Measurements from ENCODE around the gene TBC1D21. TPM values are rescaled to one million over a fixed set of nuclear protein-coding genes. Genes with fewer than 3 reads are reported as not detected.

Gene TBC1D21
- total RNA-seq, 1 donor from 2014 or later = not detected

DNA sequence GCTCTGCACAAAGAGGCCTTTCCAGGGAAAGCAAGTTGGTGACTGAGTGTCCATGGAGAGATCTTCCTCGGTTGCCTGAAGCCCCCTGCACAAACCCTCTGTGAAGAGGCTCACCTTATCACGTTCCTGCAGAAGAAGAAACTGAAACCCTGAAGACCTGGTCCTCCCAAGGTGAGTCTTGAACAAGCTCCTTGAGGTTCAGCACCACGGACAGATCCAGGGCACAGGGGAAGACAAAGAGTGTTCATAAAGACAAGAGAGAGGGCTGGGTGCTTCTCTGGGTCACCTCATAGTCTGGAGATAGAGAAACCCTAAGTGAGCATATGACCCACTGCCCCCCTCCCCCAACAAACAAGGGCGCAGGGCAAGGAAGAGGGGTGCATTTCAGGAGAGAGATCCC, 21.7 kb upstream of the TBC1D21 start:
- Histone ChIP-seq H3K36me3 (no peaks in the 10 kb centered on the region), H3K4me3 (no peak overlapping the region), H3K79me2 (ENCODE audit: low read depth) (no peaks in the 10 kb centered on the region), H2AFZ (replicated peaks) (no peak overlapping the region), H3K27ac (no peak overlapping the region), H3K4me2 (no peak overlapping the region), H3K27me3 (no peaks in the 10 kb centered on the region), H3K4me1 (no peaks in the 10 kb centered on the region), H3K9ac (no peak overlapping the region), H3K9me3 (ENCODE audit: low read depth) (no peaks in the 10 kb centered on the region), H3F3A (ENCODE audit: low read depth) (no peaks in the 10 kb centered on the region), H4K20me1 (ENCODE audit: low read depth) (peaks cover 2% of the 10 kb centered on the region)
- Mint-ChIP-seq H3K27ac (no peak overlapping the region), H3K9me3 (no peaks in the 10 kb centered on the region), H3K27me3 (ENCODE audit: insufficient read depth, low read depth) (peaks cover 16% of the 10 kb centered on the region), H3K36me3 (no peaks in the 10 kb centered on the region), H3K4me3 (no peak overlapping the region), H3K4me1 (peaks cover 2% of the 10 kb centered on the region)
- TF ChIP-seq EZH2 (IDR thresholded peaks at IDR 0.05) (no peak), EZH2phosphoT487 (IDR thresholded peaks at IDR 0.05) (no peak)
- TF ChIP-seq, protein P1, sequence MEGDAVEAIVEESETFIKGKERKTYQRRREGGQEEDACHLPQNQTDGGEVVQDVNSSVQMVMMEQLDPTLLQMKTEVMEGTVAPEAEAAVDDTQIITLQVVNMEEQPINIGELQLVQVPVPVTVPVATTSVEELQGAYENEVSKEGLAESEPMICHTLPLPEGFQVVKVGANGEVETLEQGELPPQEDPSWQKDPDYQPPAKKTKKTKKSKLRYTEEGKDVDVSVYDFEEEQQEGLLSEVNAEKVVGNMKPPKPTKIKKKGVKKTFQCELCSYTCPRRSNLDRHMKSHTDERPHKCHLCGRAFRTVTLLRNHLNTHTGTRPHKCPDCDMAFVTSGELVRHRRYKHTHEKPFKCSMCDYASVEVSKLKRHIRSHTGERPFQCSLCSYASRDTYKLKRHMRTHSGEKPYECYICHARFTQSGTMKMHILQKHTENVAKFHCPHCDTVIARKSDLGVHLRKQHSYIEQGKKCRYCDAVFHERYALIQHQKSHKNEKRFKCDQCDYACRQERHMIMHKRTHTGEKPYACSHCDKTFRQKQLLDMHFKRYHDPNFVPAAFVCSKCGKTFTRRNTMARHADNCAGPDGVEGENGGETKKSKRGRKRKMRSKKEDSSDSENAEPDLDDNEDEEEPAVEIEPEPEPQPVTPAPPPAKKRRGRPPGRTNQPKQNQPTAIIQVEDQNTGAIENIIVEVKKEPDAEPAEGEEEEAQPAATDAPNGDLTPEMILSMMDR (IDR thresholded peaks at IDR 0.05) = no peak
- peak; percentile 91 for DNase-seq (ENCODE audit: low spot score)

DNA sequence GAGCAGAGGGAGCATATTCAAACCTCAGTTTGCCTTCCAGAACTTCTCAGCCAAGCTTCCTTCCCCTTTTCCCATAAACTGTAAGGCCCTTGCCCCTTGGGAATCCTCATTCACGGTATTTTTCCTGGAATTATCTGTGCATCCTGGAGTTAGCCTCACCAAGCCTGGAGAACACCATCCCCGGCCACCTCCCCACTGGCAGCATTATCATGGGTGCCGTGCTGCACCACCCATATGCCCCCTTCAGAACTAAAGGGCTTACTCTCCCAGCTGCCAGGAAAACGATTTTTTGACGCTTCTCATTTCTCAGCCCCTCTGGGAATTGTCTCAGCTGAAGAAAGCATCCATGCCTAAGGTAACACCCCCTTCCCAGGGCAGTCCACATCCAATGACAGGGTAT, 20.9 kb upstream of the TBC1D21 start:
- Histone ChIP-seq H3K27me3 (no peaks in the 10 kb centered on the region), H3K4me2 (no peak overlapping the region), H3F3A (ENCODE audit: low read depth) (no peaks in the 10 kb centered on the region), H3K79me2 (ENCODE audit: low read depth) (no peaks in the 10 kb centered on the region), H2AFZ (replicated peaks) (no peak overlapping the region), H3K27ac (no peak overlapping the region), H4K20me1 (ENCODE audit: low read depth) (peaks cover 2% of the 10 kb centered on the region), H3K4me1 (no peaks in the 10 kb centered on the region), H3K9ac (no peak overlapping the region), H3K9me3 (ENCODE audit: low read depth) (no peaks in the 10 kb centered on the region), H3K4me3 (no peak overlapping the region), H3K36me3 (no peaks in the 10 kb centered on the region)
- Mint-ChIP-seq H3K36me3 (no peaks in the 10 kb centered on the region), H3K4me3 (no peak overlapping the region), H3K27me3 (ENCODE audit: insufficient read depth, low read depth) (peaks cover 14% of the 10 kb centered on the region), H3K4me1 (peaks cover 2% of the 10 kb centered on the region), H3K27ac (no peak overlapping the region), H3K9me3 (no peaks in the 10 kb centered on the region)
- no peak for DNase-seq (ENCODE audit: low spot score)
- TF ChIP-seq, protein P1 (IDR thresholded peaks at IDR 0.05) = no peak
- TF ChIP-seq EZH2 (IDR thresholded peaks at IDR 0.05) (no peak), EZH2phosphoT487 (IDR thresholded peaks at IDR 0.05) (no peak)

DNA sequence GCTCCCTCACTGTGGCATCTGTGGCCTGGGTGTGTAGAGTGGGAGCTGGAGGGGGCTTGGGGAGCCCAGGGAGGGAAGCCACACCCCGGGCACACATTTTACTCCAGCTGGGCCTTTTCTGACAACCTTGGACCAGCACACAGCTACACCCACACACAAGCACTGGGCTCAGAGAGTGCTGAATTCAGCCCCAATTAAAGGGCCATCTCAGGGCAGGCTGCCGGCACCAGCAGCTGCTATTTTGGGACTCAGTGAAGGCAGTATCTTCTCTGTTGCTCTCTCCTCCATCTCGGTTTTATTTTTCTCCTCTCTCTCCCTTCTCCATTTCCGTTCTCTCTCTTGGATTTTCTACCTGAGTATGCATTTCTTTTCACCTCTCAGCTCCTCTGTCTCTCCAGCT, 19.1 kb upstream of the TBC1D21 start:
- H3K79me2 ChIP-seq (ENCODE audit: low read depth) = no peaks in the 10 kb centered on the region
- no peak overlapping the region for H3K4me2 ChIP-seq
- H3K36me3 ChIP-seq = no peaks in the 10 kb centered on the region
- H3K36me3 Mint-ChIP-seq = no peaks in the 10 kb centered on the region
- no peak overlapping the region for H3K4me3 Mint-ChIP-seq
- no peaks in the 10 kb centered on the region for H3K9me3 ChIP-seq (ENCODE audit: low read depth)
- peaks cover 2% of the 10 kb centered on the region for H4K20me1 ChIP-seq (ENCODE audit: low read depth)
- no peak overlapping the region for H3K27ac Mint-ChIP-seq
- no peaks in the 10 kb centered on the region for H3K27me3 ChIP-seq
- no peak overlapping the region for H3K4me3 ChIP-seq
- peaks cover 21% of the 10 kb centered on the region for H3K27me3 Mint-ChIP-seq (ENCODE audit: insufficient read depth, low read depth)
- H3F3A ChIP-seq (ENCODE audit: low read depth) = no peaks in the 10 kb centered on the region
- no peaks in the 10 kb centered on the region for H3K9me3 Mint-ChIP-seq
- peaks cover 2% of the 10 kb centered on the region for H3K4me1 Mint-ChIP-seq
- DNase-seq (ENCODE audit: low spot score) = no peak
- no peak overlapping the region for H3K9ac ChIP-seq
- no peak for TF ChIP-seq EZH2phosphoT487 (IDR thresholded peaks at IDR 0.05)
- TF ChIP-seq, protein P1 (IDR thresholded peaks at IDR 0.05) = no peak
- TF ChIP-seq EZH2 (IDR thresholded peaks at IDR 0.05) = no peak
- no peaks in the 10 kb centered on the region for H3K4me1 ChIP-seq
- H2AFZ ChIP-seq (replicated peaks) = no peak overlapping the region
- H3K27ac ChIP-seq = no peak overlapping the region

All from neural progenitor cell (in vitro differentiated cells).